Mesenchymal stem cell (in vitro differentiated cells and primary cell): ENCODE results near the gene TMEM253.

Experiments used
- DNase-seq: peaks from one replicate; pipeline ENCODE4 v3.0.0-alpha.2; 2013
- H2AFZ ChIP-seq: one replicate; pipeline ENCODE4 v1.6.1; 2013; ENCODE audit warnings: low read depth, mild to moderate bottlenecking, control low read depth, inconsistent platforms, low read length, moderate library complexity
- H2AK5ac ChIP-seq: 2 replicates; pipeline ENCODE4 v1.6.1; 2013; ENCODE audit warnings: low read length, moderate library complexity, mild to moderate bottlenecking, inconsistent platforms; ENCODE audit not compliant: severe bottlenecking
- H2BK120ac ChIP-seq: one replicate; pipeline ENCODE4 v1.6.1; 2013; ENCODE audit warnings: low read depth, mild to moderate bottlenecking, inconsistent platforms, low read length, moderate library complexity
- H2BK12ac ChIP-seq, 2 experiments: one replicate each; pipeline ENCODE4 v1.6.1; 2013; ENCODE audit warnings: inconsistent platforms in 2 of 2, low read length in 2 of 2, mild to moderate bottlenecking in 2 of 2, moderate library complexity in 2 of 2, control low read depth in 1 of 2
- H2BK15ac ChIP-seq: one replicate; pipeline ENCODE4 v1.6.1; 2013; ENCODE audit warnings: mild to moderate bottlenecking, low read depth, inconsistent platforms; ENCODE audit not compliant: poor library complexity, severe bottlenecking
- H2BK5ac ChIP-seq: 2 replicates; pipeline ENCODE4 v1.6.1; 2013; ENCODE audit warnings: low read depth, mild to moderate bottlenecking, low read length, control low read depth, inconsistent platforms; ENCODE audit not compliant: poor library complexity, severe bottlenecking
- H3K14ac ChIP-seq, 2 experiments: one replicate each; pipeline ENCODE4 v1.6.1; 2013; ENCODE audit warnings: inconsistent platforms in 2 of 2, low read length in 2 of 2, control low read depth in 1 of 2, mild to moderate bottlenecking in 1 of 2, moderate library complexity in 1 of 2
- H3K18ac ChIP-seq, 2 experiments: one replicate each; pipeline ENCODE4 v1.6.1; 2013; ENCODE audit warnings: inconsistent platforms in 2 of 2, low read length in 2 of 2, control low read depth in 1 of 2, low read depth in 1 of 2, mild to moderate bottlenecking in 1 of 2
- H3K23ac ChIP-seq, 2 experiments: one replicate each; pipeline ENCODE4 v1.6.1; 2013; ENCODE audit warnings: inconsistent platforms in 2 of 2, low read length in 2 of 2, mild to moderate bottlenecking in 2 of 2, moderate library complexity in 2 of 2, control low read depth in 1 of 2
- H3K27ac ChIP-seq: 2 replicates; pipeline ENCODE4 v1.5.1; 2013; ENCODE audit warnings: mild to moderate bottlenecking, moderate library complexity, low read length, control low read depth, inconsistent platforms; ENCODE audit not compliant: poor library complexity, severe bottlenecking
- H3K27me3 ChIP-seq, 2 experiments: 2 replicates each; pipeline versions ENCODE4 v1.6.1 to v1.7.0; 2013; ENCODE audit warnings: low read length in 2 of 2, mild to moderate bottlenecking in 2 of 2, moderate library complexity in 2 of 2, control low read depth in 1 of 2, inconsistent platforms in 1 of 2; ENCODE audit not compliant: control insufficient read depth in 1 of 2, insufficient read depth in 1 of 2
- H3K36me3 ChIP-seq, 2 experiments: 2 replicates each; pipeline versions ENCODE4 v1.6.1 to v1.7.0; 2013; ENCODE audit warnings: low read length in 2 of 2, control low read depth in 1 of 2, inconsistent platforms in 1 of 2, low read depth in 1 of 2, mild to moderate bottlenecking in 1 of 2; ENCODE audit not compliant: insufficient read depth in 2 of 2, control insufficient read depth in 1 of 2
- H3K4ac ChIP-seq, 2 experiments: one replicate each; pipeline ENCODE4 v1.6.1; 2013; ENCODE audit warnings: inconsistent platforms in 2 of 2, low read length in 2 of 2, mild to moderate bottlenecking in 2 of 2, moderate library complexity in 2 of 2, control low read depth in 1 of 2, low read depth in 1 of 2
- H3K4me1 ChIP-seq: 2 replicates; pipeline ENCODE4 v1.6.1; 2013; ENCODE audit warnings: low read depth, low read length, control low read depth; ENCODE audit not compliant: control insufficient read depth, insufficient read depth
- H3K4me2 ChIP-seq: 2 replicates; pipeline ENCODE4 v1.6.1; 2013; ENCODE audit warnings: low read length, mild to moderate bottlenecking, inconsistent platforms; ENCODE audit not compliant: poor library complexity, severe bottlenecking
- H3K4me3 ChIP-seq, 2 experiments: 2 replicates each; pipeline versions ENCODE4 v1.5.1 to v1.7.0; 2013; ENCODE audit warnings: low read length in 2 of 2, mild to moderate bottlenecking in 2 of 2, control low read depth in 1 of 2, low read depth in 1 of 2; ENCODE audit not compliant: insufficient read depth in 1 of 2
- H3K79me1 ChIP-seq: replicated peaks from 2 replicates; pipeline ENCODE4 v1.6.1; 2013; ENCODE audit warnings: mild to moderate bottlenecking, control low read depth, low read length, inconsistent platforms; ENCODE audit not compliant: poor library complexity, severe bottlenecking
- H3K9ac ChIP-seq: 2 replicates; pipeline ENCODE4 v1.7.0; 2013; ENCODE audit warnings: mild to moderate bottlenecking, low read length, moderate library complexity
- H3K9me3 ChIP-seq: 2 replicates; pipeline ENCODE4 v1.7.0; 2013; ENCODE audit warnings: mild to moderate bottlenecking, low read length; ENCODE audit not compliant: control insufficient read depth
- H4K8ac ChIP-seq: one replicate; pipeline ENCODE4 v1.6.1; 2013; ENCODE audit warnings: inconsistent platforms, mild to moderate bottlenecking, low read length, moderate library complexity
- H4K91ac ChIP-seq: one replicate; pipeline ENCODE4 v1.6.1; 2013; ENCODE audit warnings: mild to moderate bottlenecking, low read length, inconsistent platforms
- WGBS: methylation state at CpG from one replicate; pipeline ENCODE4 v1.1.7; 2013; ENCODE audit warnings: mixed read lengths; 5-methylcytosine and 5-hydroxymethylcytosine counted together

TMEM253 gene

GRCh38 chr14:21072031-21072473 lies 28.8 kb upstream of the TMEM253 start:
- H3K9me3 ChIP-seq: no peaks in the 10 kb centered on the region
- H3K79me1 ChIP-seq: peaks cover 43% of the 10 kb centered on the region
- H2AK5ac ChIP-seq: peak overlapping the region; percentile 76
- H3K27ac ChIP-seq: peak overlapping the region; percentile 100
- H3K27me3 ChIP-seq: no peaks in the 10 kb centered on the region
- peak overlapping the region; percentile 91 for H3K4me2 ChIP-seq
- peak overlapping the region; percentile 88 for H3K9ac ChIP-seq
- H2BK12ac ChIP-seq: no peak overlapping the region
- DNase-seq: peak; percentile 81
- H4K91ac ChIP-seq: no peak overlapping the region
- no peak overlapping the region for H4K8ac ChIP-seq
- H2BK15ac ChIP-seq: no peak overlapping the region
- H3K14ac ChIP-seq: no peak overlapping the region
- no peak overlapping the region for H3K4ac ChIP-seq
- WGBS: 33% methylated on average over 4 of the region's 4 CpGs
- peaks cover 29% of the 10 kb centered on the region for H3K4me1 ChIP-seq
- H2BK120ac ChIP-seq: no peak overlapping the region
- H3K18ac ChIP-seq: peak overlapping the region in 1 of 2 experiments; percentile 84
- H2BK5ac ChIP-seq: peak overlapping the region; percentile 92
- H2AFZ ChIP-seq: no peak overlapping the region
- peaks cover 40 to 43% of the 10 kb centered on the region in 2 experiments for H3K36me3 ChIP-seq
- no peak overlapping the region for H3K23ac ChIP-seq
- H3K4me3 ChIP-seq: peak overlapping the region in 1 of 2 experiments; percentile 92

GRCh38 chr14:21072781-21073339 lies 28.0 kb upstream of the TMEM253 start:
- no peaks in the 10 kb centered on the region for H3K27me3 ChIP-seq
- 96% methylated on average over 9 of the region's 9 CpGs for WGBS

GRCh38 chr14:21073921-21074320 lies 26.9 kb upstream of the TMEM253 start:
- peak overlapping the region; percentile 55 for H4K91ac ChIP-seq
- H3K4ac ChIP-seq: no peak overlapping the region
- no peaks in the 10 kb centered on the region for H3K9me3 ChIP-seq
- no peak overlapping the region for H4K8ac ChIP-seq
- H2BK12ac ChIP-seq: no peak overlapping the region
- peaks cover 55 to 62% of the 10 kb centered on the region in 2 experiments for H3K36me3 ChIP-seq
- H3K4me1 ChIP-seq: peaks cover 24% of the 10 kb centered on the region
- H2BK15ac ChIP-seq: no peak overlapping the region
- peaks cover 51% of the 10 kb centered on the region for H3K79me1 ChIP-seq
- no peak overlapping the region for H3K4me2 ChIP-seq
- H3K27me3 ChIP-seq: no peaks in the 10 kb centered on the region
- no peak overlapping the region for H3K14ac ChIP-seq
- no peak overlapping the region for H3K18ac ChIP-seq
- no peak overlapping the region for H2AFZ ChIP-seq
- WGBS: 97% methylated on average over 9 of the region's 9 CpGs
- no peak overlapping the region for H3K4me3 ChIP-seq
- H2BK120ac ChIP-seq: no peak overlapping the region
- H3K23ac ChIP-seq: no peak overlapping the region
- peak overlapping the region; percentile 12 for H3K9ac ChIP-seq
- H2AK5ac ChIP-seq: no peak overlapping the region
- no peak overlapping the region for H2BK5ac ChIP-seq
- DNase-seq: no peak
- H3K27ac ChIP-seq: no peak overlapping the region

More at GRCh38 chr14:21072781-21073339, 28.0 kb upstream of the TMEM253 start:
- Histone ChIP-seq H2BK5ac (no peak overlapping the region), H3K4me2 (peak overlapping the region; percentile 91), H2BK15ac (peak overlapping the region; percentile 3), H3K27ac (peak overlapping the region; percentile 100), H3K14ac (peak overlapping the region in 1 of 2 experiments; percentile 35), H4K8ac (no peak overlapping the region), H2AFZ (no peak overlapping the region), H4K91ac (peak overlapping the region; percentile 58), H3K9me3 (no peaks in the 10 kb centered on the region), H3K9ac (peak overlapping the region; percentile 88), H2BK120ac (no peak overlapping the region), H3K4me3 (peak overlapping the region in 1 of 2 experiments; percentile 54), H3K4ac (peak overlapping the region in 1 of 2 experiments; percentile 24), H3K4me1 (peaks cover 29% of the 10 kb centered on the region), H3K23ac (no peak overlapping the region), H3K18ac (no peak overlapping the region), H3K36me3 (peaks cover 45 to 51% of the 10 kb centered on the region in 2 experiments), H2BK12ac (peak overlapping the region in 1 of 2 experiments; percentile 47), H3K79me1 (peaks cover 47% of the 10 kb centered on the region), H2AK5ac (peak overlapping the region; percentile 76)
- DNase-seq: no peak

- 94% methylated on average over 26 of the region's 26 CpGs for WGBS
- H2BK120ac ChIP-seq: no peak overlapping the region
- H3K27ac ChIP-seq: no peak overlapping the region
- H2BK12ac ChIP-seq: no peak overlapping the region
- H3K9me3 ChIP-seq: no peaks in the 10 kb centered on the region
- no peak overlapping the region for H2AFZ ChIP-seq
- peaks cover 19% of the 10 kb centered on the region for H3K4me1 ChIP-seq
- peaks cover 50% of the 10 kb centered on the region for H3K79me1 ChIP-seq
- H4K91ac ChIP-seq: peak overlapping the region; percentile 16
- H3K9ac ChIP-seq: no peak overlapping the region
- H3K4ac ChIP-seq: no peak overlapping the region
- H2BK5ac ChIP-seq: no peak overlapping the region
- H2BK15ac ChIP-seq: no peak overlapping the region
- no peak overlapping the region for H3K4me3 ChIP-seq
- no peak overlapping the region for H3K23ac ChIP-seq
- no peak for DNase-seq
- H3K36me3 ChIP-seq: peaks cover 63 to 69% of the 10 kb centered on the region in 2 experiments
- no peaks in the 10 kb centered on the region for H3K27me3 ChIP-seq
- H3K18ac ChIP-seq: no peak overlapping the region
- H3K4me2 ChIP-seq: no peak overlapping the region
- no peak overlapping the region for H3K14ac ChIP-seq
- peak overlapping the region; percentile 51 for H2AK5ac ChIP-seq
- H4K8ac ChIP-seq: peak overlapping the region; percentile 14
Observed at GRCh38 chr14:21074398-21075272, 26.2 kb upstream of the TMEM253 start.
